Osteocyte (in vitro differentiated cells): ENCODE measurements around the gene ADAMTSL2. TPM values are rescaled to one million over a fixed set of nuclear protein-coding genes. Genes with fewer than 3 reads are reported as not detected.

ENCODE experiments used
- DNase-seq: peaks from one replicate; pipeline ENCODE4 v3.0.0; 2021; ENCODE audit warnings: mixed read lengths; ENCODE audit not compliant: unreplicated experiment; ENCODE audit errors: extremely low spot score
- H3K27ac Mint-ChIP-seq: one replicate; pipeline ENCODE4 v1.8.0; 2021; ENCODE audit warnings: mild to moderate bottlenecking, mixed read lengths; ENCODE audit not compliant: unreplicated experiment
- H3K27me3 Mint-ChIP-seq: one replicate; pipeline ENCODE4 v1.8.0; 2021; ENCODE audit warnings: mixed read lengths; ENCODE audit not compliant: unreplicated experiment
- H3K36me3 Mint-ChIP-seq: one replicate; pipeline ENCODE4 v1.8.0; 2021; ENCODE audit warnings: mixed read lengths; ENCODE audit not compliant: unreplicated experiment
- H3K4me1 Mint-ChIP-seq: one replicate; pipeline ENCODE4 v1.8.0; 2021; ENCODE audit warnings: mixed read lengths; ENCODE audit not compliant: unreplicated experiment
- H3K4me3 Mint-ChIP-seq: one replicate; pipeline ENCODE4 v1.8.0; 2021; ENCODE audit warnings: mild to moderate bottlenecking, moderate library complexity, mixed read lengths; ENCODE audit not compliant: unreplicated experiment
- H3K9me3 Mint-ChIP-seq: one replicate; pipeline ENCODE4 v1.8.0; 2021; ENCODE audit warnings: mixed read lengths; ENCODE audit not compliant: unreplicated experiment
- total RNA-seq: library from RNA; stranded (reverse); gene quantifications from 2 replicates; pipeline ENCODE4 v1.2.1, GENCODE V29; 2021
- TF ChIP-seq, protein P1 (sequence below): fragments of 200-600 bp; sonication (generic); IDR thresholded peaks from 2 replicates; pipeline ENCODE4 v1.5.0; 2021; ENCODE audit warnings: antibody characterized with exemption, mild to moderate bottlenecking, moderate library complexity

Gene ADAMTSL2
- total RNA-seq, 1 donor from 2014 or later, result 0.11 TPM

DNA sequence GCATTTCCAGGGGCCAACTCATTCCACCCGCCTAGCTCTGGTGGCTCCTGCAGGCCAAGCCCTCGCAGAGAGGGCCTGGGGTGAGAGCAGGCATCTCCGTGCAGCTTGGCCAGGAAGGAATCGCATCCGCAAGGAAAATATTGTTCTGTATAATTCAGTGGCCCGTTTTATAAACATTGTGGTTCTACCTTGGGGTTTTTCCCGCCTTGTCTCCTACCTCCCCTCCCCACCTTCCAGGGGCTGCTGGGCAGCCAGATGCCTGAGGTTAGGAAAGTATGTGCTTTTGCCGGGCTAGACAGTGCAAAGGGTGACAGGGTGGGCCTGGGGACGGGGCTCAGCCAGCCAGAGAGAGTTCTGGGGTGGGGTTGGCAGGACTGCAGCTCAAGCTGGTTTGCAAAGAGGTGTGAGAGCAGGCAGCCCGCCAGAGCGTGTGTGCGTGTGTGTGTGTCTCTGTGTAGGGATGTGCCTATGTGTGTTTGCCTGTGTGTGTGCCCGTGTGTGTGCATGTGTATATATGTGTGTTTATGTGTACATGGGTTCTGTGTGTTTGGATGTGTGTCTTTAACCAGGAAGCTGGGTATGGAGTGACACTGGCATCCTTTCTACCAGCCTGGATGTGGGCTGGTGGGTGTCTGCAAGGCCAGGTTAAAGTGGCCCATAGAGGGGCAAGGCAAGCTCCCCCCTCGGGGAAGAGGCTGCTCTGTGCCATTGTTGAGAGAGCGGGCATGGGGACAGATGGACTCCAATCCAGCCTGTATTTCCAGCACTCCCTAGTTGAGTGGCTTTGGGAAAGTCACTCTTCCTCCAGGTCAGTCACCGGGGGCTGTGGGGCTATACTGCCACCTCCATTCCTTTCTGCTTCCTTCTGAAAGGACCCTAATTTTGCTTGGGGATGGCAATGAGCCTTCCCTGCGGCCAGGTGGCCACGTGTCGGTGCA is 45.0 kb upstream of the ADAMTSL2 start:
- H3K4me3 Mint-ChIP-seq, result no peak overlapping the region
- TF ChIP-seq, protein P1, sequence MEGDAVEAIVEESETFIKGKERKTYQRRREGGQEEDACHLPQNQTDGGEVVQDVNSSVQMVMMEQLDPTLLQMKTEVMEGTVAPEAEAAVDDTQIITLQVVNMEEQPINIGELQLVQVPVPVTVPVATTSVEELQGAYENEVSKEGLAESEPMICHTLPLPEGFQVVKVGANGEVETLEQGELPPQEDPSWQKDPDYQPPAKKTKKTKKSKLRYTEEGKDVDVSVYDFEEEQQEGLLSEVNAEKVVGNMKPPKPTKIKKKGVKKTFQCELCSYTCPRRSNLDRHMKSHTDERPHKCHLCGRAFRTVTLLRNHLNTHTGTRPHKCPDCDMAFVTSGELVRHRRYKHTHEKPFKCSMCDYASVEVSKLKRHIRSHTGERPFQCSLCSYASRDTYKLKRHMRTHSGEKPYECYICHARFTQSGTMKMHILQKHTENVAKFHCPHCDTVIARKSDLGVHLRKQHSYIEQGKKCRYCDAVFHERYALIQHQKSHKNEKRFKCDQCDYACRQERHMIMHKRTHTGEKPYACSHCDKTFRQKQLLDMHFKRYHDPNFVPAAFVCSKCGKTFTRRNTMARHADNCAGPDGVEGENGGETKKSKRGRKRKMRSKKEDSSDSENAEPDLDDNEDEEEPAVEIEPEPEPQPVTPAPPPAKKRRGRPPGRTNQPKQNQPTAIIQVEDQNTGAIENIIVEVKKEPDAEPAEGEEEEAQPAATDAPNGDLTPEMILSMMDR, result no peak
- H3K4me1 Mint-ChIP-seq, result peaks cover 47% of the 10 kb centered on the region
- no peak for DNase-seq
- no peak overlapping the region for H3K27ac Mint-ChIP-seq
- H3K9me3 Mint-ChIP-seq, result no peaks in the 10 kb centered on the region
- no peaks in the 10 kb centered on the region for H3K27me3 Mint-ChIP-seq
- H3K36me3 Mint-ChIP-seq, result no peaks in the 10 kb centered on the region

DNA sequence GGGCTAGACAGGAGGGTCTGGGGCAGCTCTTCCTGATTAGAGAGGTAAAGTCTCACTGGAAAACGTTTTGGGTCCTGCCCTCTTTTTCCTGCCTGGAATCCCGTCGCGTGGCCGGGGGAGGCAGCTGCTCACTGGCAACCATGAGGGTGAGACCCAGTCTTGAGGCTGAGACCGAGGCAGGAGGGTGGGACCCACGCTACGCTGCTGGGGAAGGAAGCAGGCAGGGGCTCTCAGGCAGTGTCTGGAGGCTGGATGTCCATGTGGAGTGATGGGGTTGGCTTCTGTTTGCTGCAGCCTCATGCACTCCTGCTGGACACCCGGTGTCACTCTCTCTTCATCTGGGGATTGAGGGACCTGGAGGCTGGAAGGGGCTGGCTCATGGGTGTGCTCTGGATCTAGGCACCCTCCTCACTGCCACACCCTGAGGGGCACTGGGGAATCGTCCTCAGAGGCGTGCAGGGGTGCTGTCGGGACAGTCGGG is 44.3 kb upstream of the ADAMTSL2 start:
- TF ChIP-seq, protein P1, result no peak
- Mint-ChIP-seq H3K4me3 (no peak overlapping the region), H3K4me1 (peaks cover 50% of the 10 kb centered on the region), H3K27me3 (no peaks in the 10 kb centered on the region), H3K36me3 (no peaks in the 10 kb centered on the region), H3K9me3 (no peaks in the 10 kb centered on the region), H3K27ac (no peak overlapping the region)
- DNase-seq, result no peak

DNA sequence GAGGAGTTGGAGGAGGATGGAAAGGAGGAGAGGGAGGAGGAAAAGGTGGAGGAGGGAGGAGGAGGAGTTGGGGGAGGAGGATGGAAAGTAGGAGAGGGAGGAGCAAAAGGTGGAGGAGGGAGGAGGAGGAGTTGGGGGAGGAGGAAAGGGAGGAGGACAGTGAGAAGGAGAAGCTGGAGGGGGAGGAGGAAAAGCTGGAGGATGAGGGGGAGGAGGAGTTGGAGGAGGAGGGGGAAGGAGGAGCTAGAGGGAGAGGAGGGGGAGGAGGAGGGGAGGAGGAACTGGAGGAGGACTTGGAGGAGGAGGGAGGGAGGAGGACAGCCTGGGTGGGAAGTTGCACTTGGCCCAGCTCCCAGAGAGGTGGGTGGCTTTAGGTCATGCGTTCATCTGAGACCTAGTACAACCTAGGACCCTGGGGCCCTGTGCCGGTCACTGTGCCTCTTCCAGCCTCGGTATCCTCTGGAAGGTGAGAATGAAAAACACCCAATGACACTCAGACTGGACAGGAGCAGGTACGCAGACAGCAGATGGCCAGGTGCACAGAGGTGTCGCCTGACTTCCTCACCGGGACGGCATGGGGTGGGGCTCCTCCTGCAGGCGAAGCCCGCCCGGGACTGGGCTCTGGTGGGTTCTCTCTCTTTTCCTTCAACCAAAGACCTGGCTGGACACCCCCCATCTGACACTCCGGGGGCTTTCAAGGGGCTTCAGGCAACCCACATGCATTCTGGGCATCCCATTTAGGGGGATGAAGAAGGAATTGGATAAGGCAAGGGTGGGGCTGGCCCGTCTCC is 43.4 kb upstream of the ADAMTSL2 start:
- DNase-seq, result no peak
- H3K27ac Mint-ChIP-seq, result peak overlapping the region; percentile 89
- TF ChIP-seq, protein P1, result no peak

DNA sequence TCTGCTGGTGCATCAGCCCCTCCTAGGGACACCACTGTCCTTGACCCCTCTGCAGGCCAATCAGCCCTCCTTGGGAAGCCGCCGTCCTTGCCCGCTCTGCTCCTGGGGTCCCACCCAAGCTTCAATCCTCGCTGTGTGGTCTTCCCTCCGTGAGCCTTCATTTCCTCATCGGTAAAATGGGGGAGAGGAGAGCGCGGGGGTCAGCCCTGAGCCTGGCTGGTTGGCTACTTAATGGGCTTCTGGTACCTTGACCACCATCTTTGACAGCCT is 42.9 kb upstream of the ADAMTSL2 start:
- H3K36me3 Mint-ChIP-seq, result no peaks in the 10 kb centered on the region
- no peak for DNase-seq
- H3K4me3 Mint-ChIP-seq, result no peak overlapping the region
- TF ChIP-seq, protein P1, result no peak
- H3K4me1 Mint-ChIP-seq, result peaks cover 47% of the 10 kb centered on the region
- H3K9me3 Mint-ChIP-seq, result no peaks in the 10 kb centered on the region
- H3K27me3 Mint-ChIP-seq, result peaks cover 2% of the 10 kb centered on the region
- H3K27ac Mint-ChIP-seq, result peak overlapping the region; percentile 89

More for the DNA sequence above, 43.4 kb upstream of the ADAMTSL2 start:
- no peaks in the 10 kb centered on the region for H3K27me3 Mint-ChIP-seq
- H3K9me3 Mint-ChIP-seq, result no peaks in the 10 kb centered on the region
- no peaks in the 10 kb centered on the region for H3K36me3 Mint-ChIP-seq
- H3K4me3 Mint-ChIP-seq, result no peak overlapping the region
- H3K4me1 Mint-ChIP-seq, result peaks cover 50% of the 10 kb centered on the region
